Measurements from ENCODE around the gene OR1B1. TPM values are rescaled to one million over a fixed set of nuclear protein-coding genes. Genes with fewer than 3 reads are reported as not detected.

The OR1B1 gene
- total and polyA plus RNA-seq, 2 of the 8 experiments (the other 6 are each of a cell fraction or from before 2014, with no cell fraction given), result not detected

- 93% methylated on average over 1 of the region's 1 CpG; no CpG with 5 or more reads in 1 of the 2 experiments for WGBS, 2 experiments (ENCODE audit: extremely low coverage in 1 of 2, insufficient coverage in 1 of 2, insufficient read length in 1 of 2, insufficient replicate concordance in 2 of 2, low coverage in 1 of 2, low lambda C conversion rate in 2 of 2, missing lambda C conversion rate in 1 of 2)
- DNase-seq (ENCODE audit: low read depth in 1 of 2, low spot score in 2 of 2) (no peak), FAIRE-seq (no peak)
- Histone ChIP-seq H3K4me3 (ENCODE audit: extremely low read depth in 1 of 4, insufficient read depth in 2 of 4, low read depth in 3 of 4, low read length in 4 of 4) (no peak overlapping the region), H2AK5ac (ENCODE audit: low read depth, low read length) (no peak overlapping the region), H3K56ac (replicated peaks; ENCODE audit: insufficient read length, low read depth, low read length) (no peak overlapping the region), H3K79me1 (ENCODE audit: low read depth, low read length) (no peaks in the 10 kb centered on the region), H3K4me1 (replicated peaks in 1 of 4; ENCODE audit: control insufficient read depth in 3 of 4, insufficient read depth in 4 of 4, low read length in 3 of 4) (no peaks in the 10 kb centered on the region), H2BK20ac (ENCODE audit: low read length) (no peak overlapping the region), H3K14ac (ENCODE audit: insufficient read length) (no peak overlapping the region), H2BK15ac (ENCODE audit: low read length) (no peak overlapping the region), H3K18ac (ENCODE audit: extremely low read depth, low read length) (no peak overlapping the region), H3K27ac (ENCODE audit: low read depth, low read length) (no peak overlapping the region), H4K8ac (ENCODE audit: extremely low read depth, insufficient read depth, low read length) (no peak overlapping the region), H4K5ac (ENCODE audit: insufficient read length, low read depth, low read length) (no peak overlapping the region), H3K4me2 (ENCODE audit: insufficient read depth in 1 of 2, low read depth in 2 of 2, low read length in 2 of 2) (no peak overlapping the region), H3K9ac (replicated peaks in 1 of 4; ENCODE audit: extremely low read depth in 1 of 4, low read depth in 3 of 4, low read length in 3 of 4) (no peak overlapping the region), H3K23me2 (ENCODE audit: low read depth, low read length) (no peaks in the 10 kb centered on the region), H3K79me2 (ENCODE audit: control insufficient read depth in 1 of 2, insufficient read depth in 2 of 2, low read length in 2 of 2) (no peaks in the 10 kb centered on the region), H4K20me1 (replicated peaks in 1 of 2; ENCODE audit: control insufficient read depth in 1 of 2, insufficient read depth in 2 of 2, low read length in 2 of 2) (no peaks in the 10 kb centered on the region), H2BK120ac (replicated peaks; ENCODE audit: low read depth, low read length) (no peak overlapping the region), H3K23ac (ENCODE audit: insufficient read length) (no peak overlapping the region), H2BK12ac (ENCODE audit: low read depth, low read length) (no peak overlapping the region), H4K91ac (replicated peaks; ENCODE audit: insufficient read length, low read length) (no peak overlapping the region), H3K27me3 (replicated peaks in 1 of 4; ENCODE audit: control insufficient read depth in 3 of 4, extremely low read depth in 1 of 4, insufficient read depth in 3 of 4, low read length in 3 of 4) (no peaks in the 10 kb centered on the region), H3K4ac (replicated peaks; ENCODE audit: insufficient read length, low read depth, low read length) (no peak overlapping the region), H2AFZ (ENCODE audit: low read length) (no peak overlapping the region), H2BK5ac (ENCODE audit: low read depth, low read length) (no peak overlapping the region), H3K36me3 (ENCODE audit: control insufficient read depth in 2 of 4, insufficient read depth in 4 of 4, low read length in 3 of 4) (peaks cover 0 to 3% (median 0%) of the 10 kb centered on the region in 4 experiments; a peak in 1 of 8 replicates), H3K9me3 (ENCODE audit: insufficient read depth in 2 of 2, low read depth in 1 of 2, low read length in 1 of 2) (peaks cover 56 to 73% of the 10 kb centered on the region in 2 experiments)
- ChIA-PET CTCF (ENCODE audit: partially characterized antibody) (no interaction called here), POLR2A (ENCODE audit: partially characterized antibody) (no interaction called here)
- TF ChIP-seq SIX5 (IDR thresholded peaks at IDR 0.05; ENCODE audit: low read depth, low read length) (no peak), MAX (IDR thresholded peaks at IDR 0.05) (no peak), NRF1 (IDR thresholded peaks at IDR 0.05; ENCODE audit: low read depth, low read length) (no peak), CHD2 (IDR thresholded peaks at IDR 0.05; ENCODE audit: low read length) (no peak), HDAC2 (IDR thresholded peaks at IDR 0.05; ENCODE audit: borderline replicate concordance in 1 of 2, low read depth in 2 of 2, low read length in 2 of 2) (no peak), CHD1 (IDR thresholded peaks at IDR 0.05; ENCODE audit: low read depth, low read length) (no peak), KDM4A (IDR thresholded peaks at IDR 0.05; ENCODE audit: low read depth, low read length, severe bottlenecking) (no peak), SAP30 (IDR thresholded peaks at IDR 0.05; ENCODE audit: insufficient read depth, insufficient replicate concordance, low read length) (no peak), HDAC6 (IDR thresholded peaks at IDR 0.05; ENCODE audit: low read depth, low read length) (no peak), CTCF (IDR thresholded peaks at IDR 0.05; ENCODE audit: control extremely low read depth in 1 of 3, insufficient read depth in 1 of 3, low read depth in 1 of 3, low read length in 3 of 3) (no peak)
Observed at GRCh38 chr9:122606587-122606986, 50.8 kb downstream of the OR1B1 start.

Data from H1 (cell line).